NCI-H524 (cell line): Measurements from ENCODE around the gene TANC1.
"Not testable (repeated sequence)": the region's sequence is repeated elsewhere in the genome, so short reads cannot be mapped to it uniquely, and the experiment has no call there.

ENCODE experiments used
- DNase-seq, 2 experiments: peaks; one replicate each; lab custom pipeline; 2025; lab: John Stamatoyannopoulos, UW

Gene TANC1

DNA sequence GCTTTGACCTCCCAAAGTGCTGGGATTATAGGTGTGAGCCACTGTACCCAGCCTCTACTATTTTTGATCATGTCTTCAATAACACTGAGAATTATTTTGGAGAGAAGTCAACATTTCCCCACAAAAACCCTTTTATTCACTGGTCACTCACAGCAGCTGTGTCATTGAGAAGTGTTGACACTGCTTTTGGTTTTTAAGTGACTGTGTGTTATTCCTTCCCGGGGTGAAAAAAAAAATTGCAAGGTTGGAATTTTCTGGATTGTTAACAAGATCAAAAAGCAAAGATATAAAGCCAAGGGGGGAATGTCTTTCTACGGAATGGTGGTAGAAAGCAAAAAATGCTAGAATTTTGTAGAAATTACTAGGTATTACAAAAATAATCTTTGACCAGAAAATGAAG is 61.5 kb downstream of the TANC1 start:
- no peak for DNase-seq

- no peak for DNase-seq
Measured at GRCh38 chr2:159030674-159031380, 62.4 kb downstream of the TANC1 start.

DNA sequence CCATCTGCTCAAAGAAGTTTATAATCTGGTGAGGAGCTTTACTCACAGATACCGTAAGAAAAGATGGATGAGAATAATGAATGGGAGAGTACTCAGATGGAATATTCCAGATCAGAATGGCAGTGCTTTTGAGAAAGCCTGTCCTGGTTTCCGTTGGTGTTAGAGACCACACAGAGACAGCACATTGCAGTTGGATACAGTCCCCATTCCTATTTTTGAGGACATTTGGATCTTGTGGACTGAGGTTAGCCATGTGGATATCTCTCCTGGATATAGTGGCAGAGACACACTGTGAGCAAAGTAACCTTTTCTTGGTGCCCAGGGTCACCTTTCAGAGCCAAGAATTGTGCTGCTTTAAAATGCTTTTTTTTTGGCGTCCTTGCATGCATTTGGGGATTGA is 63.7 kb downstream of the TANC1 start:
- DNase-seq, result no peak

GRCh38 chr2:159032580-159032979 is 64.1 kb downstream of the TANC1 start:
- no peak for DNase-seq

GRCh38 chr2:159034713-159035112 is 66.3 kb downstream of the TANC1 start:
- DNase-seq, result no peak

GRCh38 chr2:159035790-159036411 is 67.5 kb downstream of the TANC1 start:
- peak; percentile 28 to 66 for DNase-seq

- not testable (repeated sequence) for DNase-seq
Measured at GRCh38 chr2:159036461-159036860, 68.0 kb downstream of the TANC1 start.

DNA sequence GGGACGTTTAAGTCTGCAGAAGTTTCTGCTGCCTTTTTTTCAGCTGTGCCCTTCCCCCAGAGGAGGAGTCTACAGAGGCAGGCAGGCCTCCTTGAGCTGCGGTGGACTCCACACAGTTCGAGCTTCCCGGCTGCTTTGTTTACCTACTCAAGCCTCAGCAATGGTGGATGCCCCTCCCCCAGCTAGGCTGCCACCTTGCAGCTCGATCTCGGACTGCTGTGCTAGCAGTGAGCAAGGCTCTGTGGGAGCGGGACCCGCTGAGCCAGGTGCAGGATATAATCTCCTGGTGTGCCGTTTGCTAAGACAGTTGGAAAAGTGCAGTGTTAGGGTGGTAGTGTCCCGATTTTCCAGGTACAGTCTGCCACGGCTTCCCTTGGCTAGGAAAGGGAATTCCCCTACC is 72.9 kb downstream of the TANC1 start:
- DNase-seq, result not testable (repeated sequence)

DNA sequence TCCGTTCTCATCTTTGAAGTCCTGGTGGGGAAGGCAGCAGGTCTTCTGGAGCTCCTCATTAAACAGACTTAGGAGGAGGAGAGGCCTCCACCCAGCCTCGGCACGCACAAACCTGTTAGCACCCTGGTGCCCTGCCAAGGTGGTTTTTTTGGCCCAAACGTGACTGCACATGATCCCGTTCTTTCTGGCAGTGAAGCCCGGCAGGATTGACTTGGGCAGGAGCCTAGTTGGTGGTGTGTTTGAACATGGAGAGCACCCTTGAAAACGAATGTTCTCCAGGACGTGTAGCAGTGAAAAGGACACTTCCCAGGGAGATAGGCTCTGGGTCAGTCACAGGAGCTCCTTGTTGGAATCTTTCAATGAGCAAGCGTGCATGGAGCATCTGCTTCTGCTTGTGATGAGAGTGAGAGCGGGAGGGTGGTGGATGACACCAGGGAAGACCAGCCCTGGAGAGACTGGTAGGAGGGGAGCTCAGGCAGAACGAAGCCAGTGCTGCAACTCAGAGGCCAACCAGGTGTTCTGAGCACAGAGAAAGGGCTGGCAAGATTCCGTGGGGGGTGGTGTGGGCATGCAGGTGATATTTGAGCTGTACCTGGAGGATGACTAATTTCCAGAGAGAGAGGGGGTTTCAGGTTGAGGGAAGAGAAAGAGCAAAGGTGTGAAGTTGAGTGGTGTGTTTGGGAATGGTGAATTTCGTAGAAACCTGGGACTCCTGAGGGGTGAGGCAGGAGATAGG is 73.8 kb downstream of the TANC1 start:
- DNase-seq, result no peak

GRCh38 chr2:159043710-159044109 is 75.3 kb downstream of the TANC1 start:
- DNase-seq, result no peak

DNA sequence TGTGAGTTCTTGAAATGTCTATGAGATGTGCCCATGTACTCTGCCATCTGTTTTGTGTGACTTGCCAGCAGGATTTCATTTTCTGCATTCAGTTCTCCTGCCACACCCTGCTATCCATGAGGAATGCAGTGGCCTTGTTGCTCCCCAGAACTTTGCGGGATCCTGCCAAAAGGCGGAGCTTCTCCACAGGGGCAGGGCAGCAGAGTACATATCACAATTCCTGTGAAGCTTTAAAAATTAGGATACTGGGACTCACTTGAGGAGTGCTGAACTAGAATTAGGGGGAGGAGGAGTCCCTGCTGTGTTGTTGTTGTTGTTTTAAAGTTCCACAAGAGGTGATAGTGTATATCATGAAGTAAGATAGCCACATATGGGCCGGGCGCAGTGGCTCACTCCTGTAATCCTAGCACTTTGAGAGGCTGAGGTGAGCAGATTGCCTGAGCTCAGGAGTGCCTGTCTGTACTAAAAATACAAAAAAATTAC is 76.4 kb downstream of the TANC1 start:
- peak in 1 of 2 experiments; percentile 19 for DNase-seq

- DNase-seq, result no peak
Measured at GRCh38 chr2:159045545-159046454, 77.4 kb downstream of the TANC1 start.

DNA sequence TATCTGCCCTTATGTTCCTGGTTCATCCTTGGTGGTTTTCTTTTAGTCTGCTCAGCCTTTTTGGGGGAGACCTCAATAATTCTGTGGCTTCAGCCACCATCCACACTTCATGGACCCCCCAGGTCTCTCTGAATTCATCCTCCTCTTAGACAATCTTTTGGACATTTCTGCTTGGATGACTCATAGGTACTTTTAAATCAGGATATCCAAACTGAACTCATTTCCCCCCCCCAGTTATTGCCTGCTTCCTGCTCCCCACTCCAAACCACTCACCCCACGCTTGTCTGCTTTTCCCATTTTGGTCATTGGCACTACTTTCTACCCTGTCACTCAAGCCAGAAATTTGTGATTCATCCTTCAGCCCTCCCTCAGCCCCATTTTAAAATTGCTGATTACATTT is 78.5 kb downstream of the TANC1 start:
- DNase-seq, result no peak

GRCh38 chr2:159050426-159050825 is 82.0 kb downstream of the TANC1 start:
- no peak for DNase-seq

DNA sequence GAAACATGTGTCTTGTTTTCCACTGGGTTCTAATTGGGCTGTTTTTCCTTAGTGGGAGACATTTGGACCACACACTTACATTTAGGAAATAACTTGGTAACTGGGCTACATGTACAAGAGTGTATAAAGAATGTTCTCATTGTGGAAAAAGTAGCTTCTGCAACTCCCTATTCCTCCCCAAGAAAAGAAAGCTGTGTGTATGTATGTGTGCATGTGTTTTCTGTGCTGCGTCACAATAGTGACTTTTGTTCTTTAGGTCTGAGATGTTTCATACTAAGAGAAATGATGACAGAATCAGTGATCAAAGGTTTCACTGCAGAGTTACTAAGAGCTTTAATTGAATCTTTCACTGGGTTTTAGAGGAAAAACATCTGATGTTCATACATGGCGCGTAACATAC is 82.7 kb downstream of the TANC1 start:
- no peak for DNase-seq

GRCh38 chr2:159051661-159052060 is 83.2 kb downstream of the TANC1 start:
- no peak for DNase-seq

GRCh38 chr2:159052157-159052601 is 83.7 kb downstream of the TANC1 start:
- no peak for DNase-seq

GRCh38 chr2:159053161-159054031 is 85.0 kb downstream of the TANC1 start:
- DNase-seq, result no peak

- no peak for DNase-seq
Measured at GRCh38 chr2:159054032-159054334, 85.5 kb downstream of the TANC1 start.

- no peak for DNase-seq
Measured at GRCh38 chr2:159054985-159055384, 86.5 kb downstream of the TANC1 start.

GRCh38 chr2:159060518-159060917 is 92.1 kb downstream of the TANC1 start:
- DNase-seq, result no peak
